Left ventricle myocardium inferior (tissue), 1 donor: ENCODE measurements around the gene C16orf90. TPM values are rescaled to one million over a fixed set of nuclear protein-coding genes. Genes with fewer than 3 reads are reported as not detected.

ENCODE experiments used
- DNase-seq: peaks from one replicate; pipeline ENCODE4 v3.0.0-alpha.2; 2020
- H3K27ac ChIP-seq: fragments of 200-600 bp; replicated peaks from 2 replicates; pipeline ENCODE4 v1.8.0; 2021
- H3K27me3 ChIP-seq: fragments of 200-600 bp; 2 replicates; pipeline ENCODE4 v1.8.0; 2021; ENCODE audit warnings: low read depth
- H3K36me3 ChIP-seq: fragments of 200-600 bp; 2 replicates; pipeline ENCODE4 v1.8.0; 2021
- H3K4me1 ChIP-seq: fragments of 200-600 bp; 2 replicates; pipeline ENCODE4 v1.8.0; 2021
- H3K4me3 ChIP-seq: fragments of 200-600 bp; 2 replicates; pipeline ENCODE4 v1.8.0; 2021; ENCODE audit warnings: mild to moderate bottlenecking, moderate library complexity
- H3K9me3 ChIP-seq: fragments of 200-600 bp; replicated peaks from 2 replicates; pipeline ENCODE4 v1.8.0; 2021
- CTCF ChIP-seq: fragments of 200-600 bp; IDR thresholded peaks from 2 replicates; pipeline ENCODE4 v1.8.0; 2021; ENCODE audit warnings: antibody characterized with exemption, mild to moderate bottlenecking, borderline replicate concordance
- intact Hi-C: fragments of 100-400 bp; cut with micrococcal nuclease; formaldehyde crosslinking; loops from one replicate; pipeline ENCODE4 v1.11.0; 2022
- total RNA-seq: library from RNA; stranded (reverse); fragmentation: NEBNext Ultra II Directional; extraction: Animal tissue kit (Norgen Biotek cat#: 25700); gene quantifications from one replicate; pipeline ENCODE4 v1.2.1, GENCODE V29; 2021
- donor health status: DM: no; HTN: yes; CAD: no; lungs with severe emphysema.

The C16orf90 gene
- total RNA-seq, 1 donor from 2014 or later: not detected

DNA sequence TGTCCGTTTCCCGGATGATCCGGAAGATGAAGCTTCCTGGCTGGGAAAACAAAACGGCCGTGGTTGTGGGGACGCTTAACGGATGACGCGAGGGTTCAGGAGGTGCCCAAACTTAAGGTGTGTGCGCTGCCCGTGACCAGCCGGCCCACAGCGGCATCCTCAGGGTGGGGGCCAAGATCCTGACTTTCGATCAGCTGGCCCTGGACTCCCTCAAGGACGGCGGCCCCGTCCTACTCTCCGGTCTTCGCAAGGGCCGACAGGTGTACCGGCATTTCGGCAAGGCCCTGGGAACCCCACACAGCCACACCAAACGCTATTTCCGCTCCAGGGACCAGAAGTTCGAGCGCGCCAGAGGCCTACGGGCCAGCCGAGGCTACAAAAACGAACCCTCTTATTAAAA, 1.1 kb upstream of the C16orf90 start:
- no peak for DNase-seq
- H3K4me1 ChIP-seq: peaks cover 31% of the 10 kb centered on the region
- H3K4me3 ChIP-seq: no peak overlapping the region
- TF ChIP-seq CTCF: no peak
- no peak overlapping the region for H3K27ac ChIP-seq
- H3K36me3 ChIP-seq: no peaks in the 10 kb centered on the region
- intact Hi-C loops: no loop called here
- no peaks in the 10 kb centered on the region for H3K9me3 ChIP-seq
- no peaks in the 10 kb centered on the region for H3K27me3 ChIP-seq

DNA sequence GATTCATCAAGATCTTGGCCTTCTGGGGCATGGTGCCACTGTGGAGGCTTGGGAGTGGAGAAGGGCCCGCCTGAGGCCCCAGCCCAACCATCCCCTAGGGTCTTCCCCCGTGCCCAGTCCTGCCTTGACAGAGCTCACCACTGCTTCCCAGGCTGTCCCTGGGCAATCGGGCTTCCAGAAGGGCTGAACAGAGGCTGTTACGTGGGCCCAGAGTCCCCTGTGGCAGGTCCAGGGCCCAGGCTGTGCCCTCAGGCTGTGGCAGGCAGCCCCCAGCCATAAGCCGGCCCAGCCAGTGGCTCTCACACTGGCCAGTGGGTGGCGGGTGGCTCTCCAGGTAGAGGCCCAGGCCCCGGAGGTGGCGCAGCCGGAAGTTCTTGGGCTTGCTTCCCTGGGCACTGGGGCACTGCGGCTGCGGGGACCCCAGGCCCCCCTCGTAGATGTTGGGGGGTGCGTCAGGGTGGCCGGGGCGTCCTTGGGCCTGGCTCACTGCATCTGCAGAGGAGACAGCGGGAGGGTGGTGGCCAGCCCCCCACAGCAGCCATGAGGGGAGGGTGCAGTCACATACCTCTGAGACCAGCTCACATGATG, 809 bp downstream of the C16orf90 start:
- no peak overlapping the region for H3K4me3 ChIP-seq
- no peaks in the 10 kb centered on the region for H3K27me3 ChIP-seq
- no peaks in the 10 kb centered on the region for H3K9me3 ChIP-seq
- intact Hi-C loops: no loop called here
- peaks cover 24% of the 10 kb centered on the region for H3K4me1 ChIP-seq
- no peak overlapping the region for H3K27ac ChIP-seq
- no peak for DNase-seq
- no peak for TF ChIP-seq CTCF
- H3K36me3 ChIP-seq: no peaks in the 10 kb centered on the region

- intact Hi-C loops: no loop called here
- DNase-seq: no peak
- Histone ChIP-seq H3K36me3 (peaks cover 8% of the 10 kb centered on the region), H3K4me3 (no peak overlapping the region), H3K4me1 (peaks cover 24% of the 10 kb centered on the region), H3K27me3 (no peaks in the 10 kb centered on the region), H3K27ac (no peak overlapping the region), H3K9me3 (no peaks in the 10 kb centered on the region)
- TF ChIP-seq CTCF: no peak
Observed at GRCh38 chr16:3492356-3492755, 2.9 kb downstream of the C16orf90 start.

DNA sequence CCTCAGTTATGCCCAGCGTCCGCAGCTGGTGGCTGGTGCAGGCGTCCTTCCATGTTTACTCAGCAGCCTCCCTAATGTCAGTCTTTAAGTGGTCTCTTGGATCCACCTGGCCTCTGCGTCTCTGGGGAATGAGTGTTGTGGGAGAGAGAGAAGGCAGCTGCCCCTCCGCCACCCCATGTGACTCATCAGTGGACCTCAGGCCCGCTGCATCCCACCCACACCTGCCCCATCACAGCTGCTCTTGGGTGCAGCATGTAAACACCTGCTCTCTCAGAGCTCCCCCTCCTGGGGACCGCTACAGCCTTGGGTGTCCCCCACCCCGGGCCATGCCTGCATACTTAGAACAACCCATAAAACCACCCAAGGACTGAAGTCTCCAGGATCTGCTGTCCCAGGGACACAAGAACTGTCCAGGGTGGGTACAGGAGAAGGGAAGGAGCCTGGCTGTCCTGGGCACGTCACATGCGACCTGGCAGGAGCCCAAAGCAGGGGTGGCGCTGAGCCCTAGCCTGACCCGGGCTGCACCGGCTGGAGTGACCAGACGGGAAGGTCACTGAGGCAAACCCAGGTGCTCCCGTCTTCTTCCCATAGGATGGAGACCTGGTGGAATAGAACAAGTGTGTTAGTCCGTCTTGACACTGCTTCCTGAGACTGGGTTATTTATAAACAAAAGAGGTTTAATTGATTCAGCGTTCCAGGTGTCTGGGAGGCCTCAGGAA, 4.2 kb downstream of the C16orf90 start:
- Histone ChIP-seq H3K4me3 (no peak overlapping the region), H3K9me3 (no peaks in the 10 kb centered on the region), H3K27ac (no peak overlapping the region), H3K36me3 (peaks cover 20% of the 10 kb centered on the region), H3K4me1 (peaks cover 32% of the 10 kb centered on the region), H3K27me3 (no peaks in the 10 kb centered on the region)
- intact Hi-C loops: no loop called here
- DNase-seq: no peak
- peak; percentile 18 for TF ChIP-seq CTCF

- H3K4me1 ChIP-seq: peaks cover 36% of the 10 kb centered on the region
- no peaks in the 10 kb centered on the region for H3K9me3 ChIP-seq
- no peak for DNase-seq
- H3K27ac ChIP-seq: no peak overlapping the region
- H3K4me3 ChIP-seq: no peak overlapping the region
- no peaks in the 10 kb centered on the region for H3K27me3 ChIP-seq
- TF ChIP-seq CTCF: no peak
- intact Hi-C loops: no loop called here
- peaks cover 43% of the 10 kb centered on the region for H3K36me3 ChIP-seq
Observed at GRCh38 chr16:3488801-3489200, 6.5 kb downstream of the C16orf90 start.
